Jurkat, Clone E6-1 (cell line): Measurements from ENCODE around the gene GTF2H4.
"Not testable (repeated sequence)": the region's sequence is repeated elsewhere in the genome, so short reads cannot be mapped to it uniquely, and the experiment has no call there.

Experiments used
- DNase-seq: peaks from one replicate; pipeline ENCODE4 v3.0.0-alpha.2; 2011; ENCODE audit warnings: low read depth, low spot score
- H3K4me3 ChIP-seq: 2 replicates; pipeline ENCODE4 v1.5.1; 2011; ENCODE audit warnings: mild to moderate bottlenecking, low read length, control low read depth, moderate library complexity

Gene GTF2H4

DNA sequence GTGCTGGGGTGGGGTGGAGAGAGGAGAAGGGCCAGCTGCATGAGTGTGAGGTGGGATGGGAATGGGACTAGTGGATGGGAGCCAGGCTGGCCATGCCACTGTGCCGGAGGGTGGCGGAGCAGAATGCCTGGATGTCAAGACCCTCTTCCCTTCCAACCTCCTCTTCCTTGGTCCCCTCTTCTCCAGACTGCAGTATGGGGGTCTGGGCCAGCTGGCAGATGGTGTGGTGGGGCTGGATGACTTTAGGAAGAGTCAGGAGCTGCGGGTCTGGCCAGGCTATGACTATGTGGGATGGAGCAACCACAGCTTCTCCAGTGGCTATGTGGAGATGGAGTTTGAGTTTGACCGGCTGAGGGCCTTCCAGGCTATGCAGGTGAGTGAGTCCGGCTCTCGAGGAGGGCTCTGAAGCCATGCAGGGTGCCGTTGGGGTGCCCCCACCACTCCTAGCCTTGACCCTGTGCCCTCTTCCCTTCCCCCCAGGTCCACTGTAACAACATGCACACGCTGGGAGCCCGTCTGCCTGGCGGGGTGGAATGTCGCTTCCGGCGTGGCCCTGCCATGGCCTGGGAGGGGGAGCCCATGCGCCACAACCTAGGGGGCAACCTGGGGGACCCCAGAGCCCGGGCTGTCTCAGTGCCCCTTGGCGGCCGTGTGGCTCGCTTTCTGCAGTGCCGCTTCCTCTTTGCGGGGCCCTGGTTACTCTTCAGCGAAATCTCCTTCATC lies 16.0 kb upstream of the GTF2H4 start:
- DNase-seq: no peak
- no peak overlapping the region for H3K4me3 ChIP-seq

DNA sequence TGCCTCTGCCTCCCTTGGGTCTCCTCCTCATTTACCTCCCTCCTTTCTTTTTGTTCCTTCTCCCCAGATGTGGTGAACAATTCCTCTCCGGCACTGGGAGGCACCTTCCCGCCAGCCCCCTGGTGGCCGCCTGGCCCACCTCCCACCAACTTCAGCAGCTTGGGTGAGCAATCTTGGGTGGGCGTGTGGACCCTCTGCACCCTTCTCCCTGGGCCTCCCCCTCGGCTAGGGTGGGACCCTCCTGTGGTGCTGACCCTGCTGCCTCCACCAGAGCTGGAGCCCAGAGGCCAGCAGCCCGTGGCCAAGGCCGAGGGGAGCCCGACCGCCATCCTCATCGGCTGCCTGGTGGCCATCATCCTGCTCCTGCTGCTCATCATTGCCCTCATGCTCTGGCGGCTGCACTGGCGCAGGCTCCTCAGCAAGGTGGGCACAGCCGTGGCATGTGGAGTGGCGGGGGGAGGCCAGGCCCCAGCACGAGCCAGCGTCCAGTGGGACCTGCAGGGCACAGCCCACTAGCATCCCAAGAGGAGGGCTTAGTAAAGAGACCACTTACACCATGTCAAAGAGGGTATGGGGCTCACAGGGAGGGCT lies 14.9 kb upstream of the GTF2H4 start:
- no peak for DNase-seq
- no peak overlapping the region for H3K4me3 ChIP-seq

DNA sequence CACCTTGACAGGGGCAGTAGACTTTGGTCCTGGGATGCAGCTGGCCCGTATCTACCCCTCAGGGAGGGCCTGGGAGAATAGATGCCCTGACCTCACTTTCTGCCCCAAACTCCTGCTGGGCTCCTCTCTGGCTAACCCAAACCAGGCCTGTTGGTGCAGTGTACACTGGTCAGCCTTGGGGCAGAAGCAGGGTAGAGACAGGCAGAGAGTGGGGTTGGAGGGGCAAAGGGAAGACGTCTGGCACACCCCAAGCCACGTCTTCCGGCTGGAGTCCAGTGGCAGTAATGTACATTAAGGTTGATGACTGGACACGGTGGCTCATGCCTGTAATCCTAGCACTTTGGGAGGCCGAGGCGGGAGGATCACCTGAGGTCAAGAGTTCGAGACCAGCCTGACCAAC lies 14.3 kb upstream of the GTF2H4 start:
- no peak for DNase-seq
- H3K4me3 ChIP-seq: no peak overlapping the region

DNA sequence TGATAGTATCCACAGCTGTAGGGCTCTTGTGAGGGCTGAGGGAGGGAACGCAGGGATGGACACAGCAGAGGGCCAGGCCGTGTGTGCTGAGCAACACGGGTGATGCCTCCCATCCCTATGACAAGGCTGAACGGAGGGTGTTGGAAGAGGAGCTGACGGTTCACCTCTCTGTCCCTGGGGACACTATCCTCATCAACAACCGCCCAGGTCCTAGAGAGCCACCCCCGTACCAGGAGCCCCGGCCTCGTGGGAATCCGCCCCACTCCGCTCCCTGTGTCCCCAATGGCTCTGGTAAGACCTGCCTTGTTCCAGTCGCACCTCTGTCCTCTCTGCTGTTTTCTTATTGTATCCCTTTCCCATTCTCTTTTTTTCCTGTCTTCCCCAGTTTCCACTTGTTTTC lies 13.6 kb upstream of the GTF2H4 start:
- DNase-seq: no peak

DNA sequence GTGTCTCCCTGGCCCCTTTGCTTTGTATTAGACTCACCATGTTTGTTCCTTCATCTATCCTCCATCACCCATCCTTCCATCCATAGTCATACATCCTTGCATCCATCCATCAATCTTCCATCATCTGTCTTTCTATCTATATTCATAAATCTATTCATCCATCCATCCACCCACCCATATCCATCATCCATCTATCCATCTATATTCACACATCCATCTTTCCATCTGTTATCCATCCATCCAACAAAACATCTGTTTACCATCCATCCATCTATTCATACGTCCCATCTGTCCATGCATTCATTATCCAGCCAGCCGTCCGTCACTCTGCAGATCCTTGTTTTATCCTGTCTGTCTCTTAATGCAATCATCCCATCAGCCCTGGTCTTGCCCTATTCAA lies 13.1 kb upstream of the GTF2H4 start:
- H3K4me3 ChIP-seq: no peak overlapping the region
- DNase-seq: no peak

More for the DNA sequence above, 13.6 kb upstream of the GTF2H4 start:
- H3K4me3 ChIP-seq: no peak overlapping the region

DNA sequence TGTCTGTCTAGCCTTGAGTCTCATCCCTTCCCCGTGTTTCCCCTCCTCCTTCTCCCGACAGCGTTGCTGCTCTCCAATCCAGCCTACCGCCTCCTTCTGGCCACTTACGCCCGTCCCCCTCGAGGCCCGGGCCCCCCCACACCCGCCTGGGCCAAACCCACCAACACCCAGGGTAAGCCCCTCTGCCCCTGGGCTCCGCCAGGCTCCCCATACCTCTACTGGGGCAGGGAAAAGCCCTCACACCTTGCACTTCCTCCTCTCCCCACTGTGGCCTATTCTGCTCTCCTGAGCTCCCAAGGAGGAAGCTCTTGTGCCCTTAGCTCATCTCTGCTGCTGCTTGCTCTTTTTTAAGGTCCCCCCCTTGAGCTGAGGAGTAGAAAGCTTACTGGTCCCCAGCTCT lies 12.7 kb upstream of the GTF2H4 start:
- no peak for DNase-seq
- no peak overlapping the region for H3K4me3 ChIP-seq

DNA sequence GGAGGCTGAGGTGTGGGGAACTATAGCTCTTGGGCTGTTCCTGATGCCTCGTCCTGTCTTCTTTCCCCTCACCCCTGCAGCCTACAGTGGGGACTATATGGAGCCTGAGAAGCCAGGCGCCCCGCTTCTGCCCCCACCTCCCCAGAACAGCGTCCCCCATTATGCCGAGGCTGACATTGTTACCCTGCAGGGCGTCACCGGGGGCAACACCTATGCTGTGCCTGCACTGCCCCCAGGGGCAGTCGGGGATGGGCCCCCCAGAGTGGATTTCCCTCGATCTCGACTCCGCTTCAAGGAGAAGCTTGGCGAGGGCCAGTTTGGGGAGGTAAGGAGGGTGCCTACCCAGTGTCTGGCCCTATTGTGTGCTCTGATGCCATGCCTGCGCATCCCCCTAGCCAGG lies 11.5 kb upstream of the GTF2H4 start:
- H3K4me3 ChIP-seq: no peak overlapping the region
- no peak for DNase-seq

DNA sequence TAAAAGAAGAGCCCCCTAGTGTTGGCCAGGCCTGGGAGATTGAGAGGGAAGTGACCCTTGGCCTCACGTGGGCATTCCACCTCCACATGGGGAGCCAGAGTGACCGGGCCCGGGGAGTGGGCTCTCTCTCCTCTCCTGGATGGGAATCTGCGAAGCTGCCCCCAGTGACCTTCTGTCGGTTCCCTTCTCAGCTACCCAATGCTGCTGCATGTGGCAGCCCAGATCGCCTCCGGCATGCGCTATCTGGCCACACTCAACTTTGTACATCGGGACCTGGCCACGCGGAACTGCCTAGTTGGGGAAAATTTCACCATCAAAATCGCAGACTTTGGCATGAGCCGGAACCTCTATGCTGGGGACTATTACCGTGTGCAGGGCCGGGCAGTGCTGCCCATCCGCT lies 10.1 kb upstream of the GTF2H4 start:
- no peak for DNase-seq
- no peak overlapping the region for H3K4me3 ChIP-seq

DNA sequence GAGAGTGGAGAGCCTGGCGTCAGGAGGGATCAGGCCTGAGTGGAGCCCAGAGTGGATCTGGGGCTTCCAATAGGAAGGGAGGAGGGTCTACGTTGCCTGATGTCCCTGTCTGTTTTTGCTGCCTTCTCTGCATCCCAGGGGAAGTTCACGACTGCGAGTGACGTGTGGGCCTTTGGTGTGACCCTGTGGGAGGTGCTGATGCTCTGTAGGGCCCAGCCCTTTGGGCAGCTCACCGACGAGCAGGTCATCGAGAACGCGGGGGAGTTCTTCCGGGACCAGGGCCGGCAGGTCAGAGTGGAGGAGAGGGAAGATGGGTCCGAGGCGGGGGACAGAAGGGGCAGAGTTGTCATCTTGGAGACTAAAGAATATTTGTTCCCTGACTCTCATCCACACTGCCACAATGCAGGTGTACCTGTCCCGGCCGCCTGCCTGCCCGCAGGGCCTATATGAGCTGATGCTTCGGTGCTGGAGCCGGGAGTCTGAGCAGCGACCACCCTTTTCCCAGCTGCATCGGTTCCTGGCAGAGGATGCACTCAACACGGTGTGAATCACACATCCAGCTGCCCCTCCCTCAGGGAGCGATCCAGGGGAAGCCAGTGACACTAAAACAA lies 9.2 kb upstream of the GTF2H4 start:
- DNase-seq: no peak
- no peak overlapping the region for H3K4me3 ChIP-seq

DNA sequence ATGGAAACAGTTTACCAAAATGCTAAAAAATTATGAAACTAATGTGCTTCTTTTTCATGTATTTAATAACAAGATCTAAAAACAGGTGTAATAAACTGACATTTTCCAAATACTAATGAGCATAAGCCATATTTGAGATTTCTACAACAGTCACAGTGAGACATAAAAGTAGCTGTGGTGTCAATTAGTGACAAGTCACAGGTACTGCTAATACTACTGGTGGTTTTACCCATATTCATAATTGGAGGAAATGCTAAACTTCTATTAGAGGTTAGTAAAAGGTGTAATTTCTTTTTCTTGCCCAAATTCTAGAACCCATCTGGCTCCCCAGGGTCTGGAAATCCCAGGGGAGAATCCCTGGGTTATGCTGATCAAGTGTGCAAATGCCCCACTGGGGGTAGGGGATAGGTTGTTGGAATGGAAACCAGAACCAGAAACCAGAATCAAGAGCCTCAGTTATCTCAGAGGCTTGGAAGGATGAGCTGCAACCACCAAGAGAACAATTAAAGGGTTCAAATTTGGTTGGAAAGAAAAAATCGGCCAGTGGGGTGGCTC lies 7.1 kb upstream of the GTF2H4 start:
- H3K4me3 ChIP-seq: no peak overlapping the region
- no peak for DNase-seq

DNA sequence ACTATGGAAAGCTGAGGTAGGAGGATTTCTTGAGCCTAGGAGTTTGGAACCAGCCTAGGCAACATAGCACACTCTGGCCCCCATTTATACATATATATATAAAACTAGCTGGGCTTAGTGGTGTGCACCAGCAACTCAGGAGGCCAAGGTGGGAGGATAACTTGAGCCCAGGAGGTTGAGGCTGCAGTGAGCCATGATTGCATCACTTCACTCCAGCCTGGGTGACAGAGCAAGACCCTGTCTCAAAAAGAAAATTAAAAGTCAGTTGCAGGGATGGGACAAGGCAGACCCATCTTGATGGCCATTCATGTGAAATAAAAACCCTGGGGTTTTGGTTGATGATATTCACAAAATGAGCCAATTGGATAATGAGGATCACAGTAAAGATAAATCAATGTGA lies 6.6 kb upstream of the GTF2H4 start:
- H3K4me3 ChIP-seq: no peak overlapping the region
- DNase-seq: no peak

DNA sequence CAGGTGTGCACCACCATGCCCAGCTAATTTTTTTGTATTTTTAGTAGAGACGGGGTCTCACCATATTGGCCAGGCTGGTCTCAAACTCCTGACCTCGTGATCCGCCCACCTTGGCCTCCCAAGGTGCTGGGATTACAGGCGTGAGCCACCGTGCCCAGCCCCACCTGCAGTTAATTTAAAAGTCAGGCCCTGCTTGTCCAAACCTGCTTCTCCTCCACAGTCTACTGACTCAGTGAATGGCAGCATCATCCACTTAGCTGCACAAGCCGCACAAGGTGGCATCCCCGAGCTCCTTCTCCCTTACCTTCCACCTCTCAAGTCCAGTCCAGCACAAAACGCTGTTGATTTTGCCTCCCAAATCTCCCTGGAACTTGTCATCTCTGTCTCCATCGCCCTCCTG lies 5.8 kb upstream of the GTF2H4 start:
- DNase-seq, H3K4me3 ChIP-seq: not testable (repeated sequence)

DNA sequence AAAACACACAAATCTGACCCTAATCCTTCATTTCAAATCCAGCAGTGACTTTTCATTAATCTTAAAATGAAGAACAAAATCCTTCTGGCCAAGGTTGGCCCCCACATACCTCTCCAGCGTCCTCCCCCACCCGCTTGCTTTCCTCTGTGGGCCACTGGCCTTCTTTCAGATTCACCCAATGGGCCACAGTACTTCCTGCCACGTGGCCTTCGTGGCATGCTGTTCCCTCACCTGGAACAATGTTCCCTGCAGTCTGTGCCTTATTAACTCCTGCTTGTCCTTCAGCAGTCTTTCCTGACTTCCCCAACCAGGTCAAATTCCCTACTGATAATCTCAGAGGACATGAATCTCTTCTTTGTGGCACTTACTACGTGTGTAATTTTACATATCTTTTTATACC lies 5.3 kb upstream of the GTF2H4 start:
- no peak for DNase-seq
- no peak overlapping the region for H3K4me3 ChIP-seq

DNA sequence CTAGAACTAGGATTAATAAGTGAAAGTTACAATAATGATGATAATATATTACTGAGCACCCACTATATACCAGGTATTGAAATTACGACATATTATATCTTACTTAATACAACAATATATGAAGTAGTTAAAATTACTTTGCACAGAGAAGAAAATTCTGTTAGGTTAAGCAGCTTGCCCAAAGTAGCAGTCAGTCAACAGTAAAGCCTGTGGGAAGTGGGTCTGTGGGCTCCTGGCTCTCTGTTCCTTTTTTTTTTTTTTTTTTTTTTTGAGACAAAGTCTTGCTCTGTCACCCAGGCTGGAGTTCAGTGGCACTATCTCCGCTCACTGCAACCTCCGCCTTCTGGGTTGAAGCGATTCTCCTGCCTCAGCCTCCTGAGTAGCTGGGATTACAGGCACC lies 4.8 kb upstream of the GTF2H4 start:
- no peak for DNase-seq
- no peak overlapping the region for H3K4me3 ChIP-seq

DNA sequence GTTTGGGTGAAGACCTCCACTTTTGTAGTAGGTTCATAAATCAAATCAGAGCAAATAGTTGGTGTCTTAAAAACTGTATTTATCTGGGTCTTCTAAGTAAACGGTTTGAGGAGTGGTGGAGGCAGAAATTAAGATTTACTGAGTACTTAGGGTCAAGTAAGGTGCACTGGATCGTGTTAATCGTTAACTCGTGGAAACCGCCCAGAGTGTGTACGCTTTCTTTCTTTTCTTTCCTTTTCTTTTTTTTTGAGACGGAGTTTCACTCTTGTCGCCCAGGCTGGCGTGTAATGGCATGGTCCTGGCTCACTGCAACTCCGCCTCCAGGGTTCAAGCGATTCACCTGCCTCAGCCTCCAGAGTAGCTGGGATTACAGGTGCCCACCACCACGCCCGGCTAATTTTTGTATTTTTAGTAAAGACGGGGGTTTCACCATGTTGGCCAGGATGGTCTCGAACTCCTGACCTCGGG lies 683 bp upstream of the GTF2H4 start:
- DNase-seq: not testable (repeated sequence)
- peak overlapping the region; percentile 94 for H3K4me3 ChIP-seq

DNA sequence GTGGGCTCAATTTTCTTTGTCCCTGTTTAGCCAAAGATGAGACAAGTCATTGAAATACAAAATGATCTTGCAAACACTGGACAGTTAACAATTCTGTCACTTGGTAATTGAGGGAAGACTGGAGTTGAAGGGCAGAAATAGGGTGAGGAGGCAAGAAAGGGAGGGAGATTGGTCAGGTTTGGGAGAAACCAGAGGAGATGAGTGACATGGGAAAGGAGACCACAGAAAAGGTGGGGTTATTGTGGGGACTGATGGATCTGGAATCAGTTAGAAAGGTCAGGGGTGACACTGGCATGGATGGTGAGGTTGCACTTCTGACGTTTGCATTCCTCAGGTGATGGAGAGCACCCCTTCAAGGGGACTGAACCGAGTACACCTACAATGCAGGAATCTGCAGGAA lies 693 bp downstream of the GTF2H4 start:
- DNase-seq: no peak
- H3K4me3 ChIP-seq: peak overlapping the region; percentile 94

DNA sequence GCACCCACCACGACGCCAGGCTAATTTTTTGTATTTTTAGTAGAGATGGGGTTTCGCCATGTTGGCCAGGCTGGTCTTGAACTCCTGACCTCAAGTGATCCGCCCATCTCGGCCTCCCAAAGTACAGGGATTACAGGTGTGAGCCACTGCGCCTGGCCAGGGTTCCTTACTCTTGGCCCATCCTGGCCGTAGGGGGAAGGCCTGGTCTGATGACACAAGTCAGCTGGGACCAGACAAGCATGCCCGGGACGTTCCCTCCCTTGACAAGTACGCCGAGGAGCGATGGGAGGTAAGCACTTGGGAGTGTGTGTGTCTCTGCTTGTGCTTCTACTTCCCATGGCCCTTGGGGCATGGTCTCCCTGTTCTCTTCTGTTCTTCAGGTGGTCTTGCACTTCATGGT lies 2.5 kb downstream of the GTF2H4 start:
- H3K4me3 ChIP-seq, DNase-seq: not testable (repeated sequence)

DNA sequence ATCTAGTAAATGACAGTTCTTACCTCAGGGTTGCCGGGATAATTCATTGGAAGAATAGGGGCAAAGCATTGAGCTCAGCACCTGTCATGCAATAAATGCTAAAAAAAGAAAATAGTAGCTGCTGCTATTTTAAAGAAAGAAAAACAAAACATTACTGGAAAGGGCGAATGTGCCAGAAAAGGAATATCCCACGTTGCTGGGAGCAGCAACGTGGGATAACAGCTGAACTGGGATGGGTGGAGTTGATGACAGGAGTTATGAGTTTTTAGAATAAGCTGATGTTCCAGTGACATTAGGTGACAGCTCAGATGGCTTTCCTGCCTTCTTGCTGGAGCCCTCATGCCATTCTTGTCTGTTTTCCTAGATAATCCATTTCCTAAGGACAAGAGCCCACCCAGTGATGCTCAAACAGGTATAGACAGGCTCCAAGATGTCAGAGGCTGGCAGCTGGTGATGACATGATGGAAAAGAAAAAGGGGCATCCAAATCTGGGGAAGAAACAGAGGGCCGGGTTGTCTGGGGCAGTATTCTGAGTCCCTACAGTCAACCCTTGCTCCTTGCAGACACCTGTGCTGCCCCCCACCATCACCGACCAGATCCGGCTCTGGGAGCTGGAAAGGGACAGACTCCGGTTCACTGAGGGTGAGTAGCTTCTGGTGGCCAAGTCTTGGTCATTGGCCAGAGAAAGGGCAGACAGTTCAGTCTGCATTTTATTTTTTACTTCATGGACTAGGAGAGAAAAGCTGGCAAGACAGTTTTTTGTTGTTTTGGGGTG lies 4.9 kb downstream of the GTF2H4 start:
- H3K4me3 ChIP-seq: no peak overlapping the region
- no peak for DNase-seq

DNA sequence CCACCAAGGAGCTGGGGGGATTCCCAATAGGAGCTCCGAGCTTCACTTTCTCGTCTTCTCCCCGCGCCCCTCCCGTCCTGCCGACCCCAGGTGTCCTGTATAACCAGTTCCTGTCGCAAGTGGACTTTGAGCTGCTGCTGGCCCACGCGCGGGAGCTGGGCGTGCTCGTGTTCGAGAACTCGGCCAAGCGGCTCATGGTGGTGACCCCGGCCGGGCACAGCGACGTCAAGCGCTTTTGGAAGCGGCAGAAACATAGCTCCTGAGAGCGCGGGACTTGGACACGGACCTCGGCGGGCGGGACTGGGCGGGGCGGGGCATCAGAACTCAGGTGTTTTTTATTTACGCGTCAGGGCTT lies 5.7 kb downstream of the GTF2H4 start:
- no peak for DNase-seq
- peak overlapping the region; percentile 71 for H3K4me3 ChIP-seq
